K562 (cell line): ENCODE measurements around the gene MAP1LC3B2. TPM values are rescaled to one million over a fixed set of nuclear protein-coding genes. Genes with fewer than 3 reads are reported as not detected.

Source experiments
- BACH1 ChIP-seq: fragments of 200-800 bp; sonication (Bioruptor generic); IDR thresholded peaks from 2 replicates; pipeline ENCODE4 v1.6.1; 2016; ENCODE audit warnings: missing genetic modification characterization, missing compliant biosample characterization
- BDP1 ChIP-seq: IDR thresholded peaks from 3 replicates; pipeline ENCODE4 v1.6.1; 2011; ENCODE audit not compliant: insufficient read length, insufficient read depth
- CBX8 ChIP-seq: fragments of 200-600 bp; sonication (generic); IDR thresholded peaks from 2 replicates; pipeline ENCODE4 v1.6.1; 2012; ENCODE audit warnings: borderline replicate concordance, mixed run types, low read depth, mild to moderate bottlenecking, moderate library complexity, mixed read lengths, low read length, control low read depth, inconsistent platforms; ENCODE audit not compliant: poor library complexity, severe bottlenecking; ENCODE audit errors: extremely low read depth
- HLTF ChIP-seq: fragments of 450-650 bp; IDR thresholded peaks from 2 replicates; pipeline ENCODE4 v1.6.1; 2016
- KLF1 ChIP-seq: fragments of 450-650 bp; IDR thresholded peaks from 2 replicates; pipeline ENCODE4 v1.6.1; 2016; ENCODE audit warnings: missing genetic modification characterization, missing compliant biosample characterization
- PTBP1 ChIP-seq: fragments of 200-400 bp; formaldehyde crosslinking; IDR thresholded peaks from 2 replicates; pipeline ENCODE4 v1.6.1; 2017; ENCODE audit warnings: low read depth, low read length
- SIN3B ChIP-seq: fragments of 450-650 bp; IDR thresholded peaks from 2 replicates; pipeline ENCODE4 v1.6.1; 2017; ENCODE audit warnings: low read depth, mild to moderate bottlenecking, moderate library complexity
- SRSF3 ChIP-seq: fragments of 200-400 bp; formaldehyde crosslinking; IDR thresholded peaks from 2 replicates; pipeline ENCODE4 v1.6.1; 2016; ENCODE audit warnings: mild to moderate bottlenecking, low read length, moderate library complexity; ENCODE audit not compliant: insufficient read depth
- ZNF277 ChIP-seq: fragments of 250-450 bp; sonication (Bioruptor Pico); IDR thresholded peaks from 2 replicates; pipeline ENCODE4 v1.8.0; 2022; ENCODE audit warnings: inconsistent platforms, mild to moderate bottlenecking, moderate library complexity, borderline replicate concordance
- ZNF592 ChIP-seq: fragments of 450-650 bp; IDR thresholded peaks from 2 replicates; pipeline ENCODE4 v1.6.1; 2017; ENCODE audit warnings: antibody characterized with exemption, mild to moderate bottlenecking
- polyA plus RNA-seq, 8 experiments: library from polyadenylated mRNA; depleted of rRNA in 4 of 8; stranded (reverse) in 5 of 8; unstranded in 3 of 8; fragments of >200 nt; fragmentation: Nextera tagmentation in 2 of 8; fragmentation: Illumina TruSeq in 1 of 8; extraction: Ambion mirVana in 2 of 8; extraction: Trizol in 1 of 8; gene quantifications; 2 replicates each; pipeline versions ENCODE4 v1.2.1 to v1.2.3, GENCODE V29; 2011 to 2014; ENCODE audit warnings: inconsistent platforms in 1 of 8, missing spikeins in 1 of 8
- total RNA-seq, 7 experiments: library from RNA; depleted of rRNA in 6 of 7; stranded (reverse); fragments of >200 nt in 6 of 7; fragmentation: Illumina TruSeq in 2 of 7; extraction: Trizol in 2 of 7; gene quantifications; 2 replicates each; pipeline versions ENCODE4 v1.2.1 to v1.2.3, GENCODE V29; 2011 to 2021; ENCODE audit warnings: low replicate concordance in 1 of 7
- TF ChIP-seq, protein P1 (sequence below): fragments of 450-650 bp; IDR thresholded peaks from 2 replicates; pipeline ENCODE4 v1.6.1; 2016; ENCODE audit warnings: low read depth

Gene MAP1LC3B2
- total and polyA plus RNA-seq, 9 of the 15 experiments (the other 6 are each of a cell fraction or from before 2014, with no cell fraction given), result 0.53 to 2.8 (median 0.76) TPM; not detected in 2

DNA sequence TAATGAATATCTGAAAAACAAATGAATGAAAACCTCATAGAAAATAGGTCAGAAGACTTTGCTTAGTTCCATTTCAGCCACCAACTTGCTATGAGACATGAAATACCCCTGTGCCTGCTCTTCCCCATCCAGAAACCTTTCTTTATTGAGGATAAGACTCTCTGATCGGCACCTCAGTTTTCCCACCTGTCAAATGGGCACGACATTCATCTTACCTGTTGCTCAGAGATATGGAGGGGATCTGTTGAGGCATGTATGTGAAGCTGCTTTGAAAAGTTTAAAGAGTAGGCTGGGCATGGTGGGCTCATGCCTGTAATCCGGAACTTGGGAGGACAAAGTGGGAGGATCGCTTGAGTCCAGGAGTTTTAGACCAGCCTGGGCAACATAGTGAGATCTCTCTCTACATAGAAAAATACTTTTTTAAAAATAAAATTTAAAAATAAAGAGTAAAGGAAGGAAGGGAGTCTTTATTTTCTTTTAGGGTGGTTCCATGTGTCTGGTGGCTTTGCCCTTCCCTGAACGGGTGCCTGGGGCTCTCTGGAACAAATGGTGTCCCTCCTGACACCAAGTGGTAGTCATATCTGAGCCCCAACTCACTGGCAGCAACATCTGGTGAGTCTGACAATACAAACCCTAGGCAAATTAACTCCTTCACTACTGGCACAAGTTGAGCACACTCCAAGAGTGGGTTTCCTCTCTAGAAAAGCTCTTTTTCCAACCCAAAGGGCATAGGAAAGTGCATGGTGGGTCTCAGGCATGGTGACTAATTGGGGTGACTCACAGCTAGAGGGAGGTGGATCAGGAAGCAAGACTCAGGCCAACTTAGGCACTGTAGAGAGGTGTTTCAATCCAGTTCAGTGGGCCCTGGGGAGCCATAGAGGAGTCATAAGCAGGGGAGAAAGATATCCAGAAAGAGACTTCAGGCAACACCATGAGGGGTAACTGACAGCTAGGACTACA lies 42.1 kb downstream of the MAP1LC3B2 start (continued):
- TF ChIP-seq, protein P1, sequence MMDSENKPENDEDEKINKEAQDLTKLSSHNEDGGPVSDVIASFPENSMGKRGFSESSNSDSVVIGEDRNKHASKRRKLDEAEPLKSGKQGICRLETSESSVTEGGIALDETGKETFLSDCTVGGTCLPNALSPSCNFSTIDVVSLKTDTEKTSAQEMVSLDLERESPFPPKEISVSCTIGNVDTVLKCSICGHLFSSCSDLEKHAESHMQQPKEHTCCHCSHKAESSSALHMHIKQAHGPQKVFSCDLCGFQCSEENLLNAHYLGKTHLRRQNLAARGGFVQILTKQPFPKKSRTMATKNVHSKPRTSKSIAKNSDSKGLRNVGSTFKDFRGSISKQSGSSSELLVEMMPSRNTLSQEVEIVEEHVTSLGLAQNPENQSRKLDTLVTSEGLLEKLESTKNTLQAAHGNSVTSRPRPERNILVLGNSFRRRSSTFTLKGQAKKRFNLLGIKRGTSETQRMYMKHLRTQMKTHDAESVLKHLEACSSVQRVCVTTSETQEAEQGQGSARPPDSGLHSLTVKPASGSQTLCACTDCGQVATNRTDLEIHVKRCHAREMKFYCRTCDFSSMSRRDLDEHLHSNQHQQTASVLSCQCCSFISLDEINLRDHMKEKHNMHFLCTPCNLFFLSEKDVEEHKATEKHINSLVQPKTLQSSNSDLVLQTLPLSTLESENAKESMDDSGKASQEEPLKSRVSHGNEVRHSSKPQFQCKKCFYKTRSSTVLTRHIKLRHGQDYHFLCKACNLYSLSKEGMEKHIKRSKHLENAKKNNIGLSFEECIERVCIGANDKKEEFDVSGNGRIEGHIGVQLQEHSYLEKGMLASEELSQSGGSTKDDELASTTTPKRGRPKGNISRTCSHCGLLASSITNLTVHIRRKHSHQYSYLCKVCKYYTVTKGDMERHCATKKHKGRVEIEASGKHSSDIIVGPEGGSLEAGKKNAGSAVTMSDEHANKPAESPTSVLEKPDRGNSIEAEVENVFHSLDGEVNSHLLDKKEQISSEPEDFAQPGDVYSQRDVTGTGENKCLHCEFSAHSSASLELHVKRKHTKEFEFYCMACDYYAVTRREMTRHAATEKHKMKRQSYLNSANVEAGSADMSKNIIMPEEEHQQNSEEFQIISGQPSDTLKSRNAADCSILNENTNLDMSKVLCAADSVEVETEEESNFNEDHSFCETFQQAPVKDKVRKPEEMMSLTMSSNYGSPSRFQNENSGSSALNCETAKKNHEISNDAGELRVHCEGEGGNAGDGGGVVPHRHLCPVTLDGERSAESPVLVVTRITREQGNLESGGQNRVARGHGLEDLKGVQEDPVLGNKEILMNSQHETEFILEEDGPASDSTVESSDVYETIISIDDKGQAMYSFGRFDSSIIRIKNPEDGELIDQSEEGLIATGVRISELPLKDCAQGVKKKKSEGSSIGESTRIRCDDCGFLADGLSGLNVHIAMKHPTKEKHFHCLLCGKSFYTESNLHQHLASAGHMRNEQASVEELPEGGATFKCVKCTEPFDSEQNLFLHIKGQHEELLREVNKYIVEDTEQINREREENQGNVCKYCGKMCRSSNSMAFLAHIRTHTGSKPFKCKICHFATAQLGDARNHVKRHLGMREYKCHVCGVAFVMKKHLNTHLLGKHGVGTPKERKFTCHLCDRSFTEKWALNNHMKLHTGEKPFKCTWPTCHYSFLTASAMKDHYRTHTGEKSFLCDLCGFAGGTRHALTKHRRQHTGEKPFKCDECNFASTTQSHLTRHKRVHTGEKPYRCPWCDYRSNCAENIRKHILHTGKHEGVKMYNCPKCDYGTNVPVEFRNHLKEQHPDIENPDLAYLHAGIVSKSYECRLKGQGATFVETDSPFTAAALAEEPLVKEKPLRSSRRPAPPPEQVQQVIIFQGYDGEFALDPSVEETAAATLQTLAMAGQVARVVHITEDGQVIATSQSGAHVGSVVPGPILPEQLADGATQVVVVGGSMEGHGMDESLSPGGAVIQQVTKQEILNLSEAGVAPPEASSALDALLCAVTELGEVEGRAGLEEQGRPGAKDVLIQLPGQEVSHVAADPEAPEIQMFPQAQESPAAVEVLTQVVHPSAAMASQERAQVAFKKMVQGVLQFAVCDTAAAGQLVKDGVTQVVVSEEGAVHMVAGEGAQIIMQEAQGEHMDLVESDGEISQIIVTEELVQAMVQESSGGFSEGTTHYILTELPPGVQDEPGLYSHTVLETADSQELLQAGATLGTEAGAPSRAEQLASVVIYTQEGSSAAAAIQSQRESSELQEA, result no peak
- TF ChIP-seq CBX8 (no peak), BDP1 (no peak), HLTF (no peak), SIN3B (no peak), SRSF3 (no peak), ZNF277 (CRISPR knock-in tag) (no peak), PTBP1 (0 out of 2 replicates have a peak, but pooled peaks have one; percentile 25), ZNF592 (peak; percentile 40; the same call in 1 of the 2 replicates), KLF1 (tag) (no peak), BACH1 (tag) (no peak)
